ENCODE data around the gene KIF3A. TPM values are rescaled to one million over a fixed set of nuclear protein-coding genes. Genes with fewer than 3 reads are reported as not detected.

Gene KIF3A
- total RNA-seq, 1 donor from 2014 or later = 9.2 TPM

GRCh38 chr5:132763181-132764036 lies 26.1 kb upstream of the KIF3A start:
- Mint-ChIP-seq H3K27me3 (no peaks in the 10 kb centered on the region), H3K9me3 (no peaks in the 10 kb centered on the region), H3K27ac (no peak overlapping the region), H3K4me1 (no peaks in the 10 kb centered on the region), H3K36me3 (ENCODE audit: low read depth) (no peaks in the 10 kb centered on the region), H3K4me3 (no peak overlapping the region)
- ATAC-seq (ENCODE audit: low read depth) (no peak), DNase-seq (no peak)
- intact Hi-C loops (cut with micrococcal nuclease) = no loop called here
- TF ChIP-seq, protein P1, sequence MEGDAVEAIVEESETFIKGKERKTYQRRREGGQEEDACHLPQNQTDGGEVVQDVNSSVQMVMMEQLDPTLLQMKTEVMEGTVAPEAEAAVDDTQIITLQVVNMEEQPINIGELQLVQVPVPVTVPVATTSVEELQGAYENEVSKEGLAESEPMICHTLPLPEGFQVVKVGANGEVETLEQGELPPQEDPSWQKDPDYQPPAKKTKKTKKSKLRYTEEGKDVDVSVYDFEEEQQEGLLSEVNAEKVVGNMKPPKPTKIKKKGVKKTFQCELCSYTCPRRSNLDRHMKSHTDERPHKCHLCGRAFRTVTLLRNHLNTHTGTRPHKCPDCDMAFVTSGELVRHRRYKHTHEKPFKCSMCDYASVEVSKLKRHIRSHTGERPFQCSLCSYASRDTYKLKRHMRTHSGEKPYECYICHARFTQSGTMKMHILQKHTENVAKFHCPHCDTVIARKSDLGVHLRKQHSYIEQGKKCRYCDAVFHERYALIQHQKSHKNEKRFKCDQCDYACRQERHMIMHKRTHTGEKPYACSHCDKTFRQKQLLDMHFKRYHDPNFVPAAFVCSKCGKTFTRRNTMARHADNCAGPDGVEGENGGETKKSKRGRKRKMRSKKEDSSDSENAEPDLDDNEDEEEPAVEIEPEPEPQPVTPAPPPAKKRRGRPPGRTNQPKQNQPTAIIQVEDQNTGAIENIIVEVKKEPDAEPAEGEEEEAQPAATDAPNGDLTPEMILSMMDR (IDR thresholded peaks at IDR 0.05) = no peak
- CTCF ChIA-PET = no interaction called here
- POLR2A ChIA-PET = interaction anchor here (0.7 kb wide), 1 partner anchor 237 kb away, joined by 3 read pairs; no protein-coding TSS in a partner anchor

- no peak overlapping the region for H3K4me3 Mint-ChIP-seq
- POLR2A ChIA-PET = interaction anchor here (0.7 kb wide), 1 partner anchor 236 kb away, joined by 3 read pairs; no protein-coding TSS in a partner anchor
- no peaks in the 10 kb centered on the region for H3K4me1 Mint-ChIP-seq
Measured at GRCh38 chr5:132762246-132763000, 25.1 kb upstream of the KIF3A start.

DNA sequence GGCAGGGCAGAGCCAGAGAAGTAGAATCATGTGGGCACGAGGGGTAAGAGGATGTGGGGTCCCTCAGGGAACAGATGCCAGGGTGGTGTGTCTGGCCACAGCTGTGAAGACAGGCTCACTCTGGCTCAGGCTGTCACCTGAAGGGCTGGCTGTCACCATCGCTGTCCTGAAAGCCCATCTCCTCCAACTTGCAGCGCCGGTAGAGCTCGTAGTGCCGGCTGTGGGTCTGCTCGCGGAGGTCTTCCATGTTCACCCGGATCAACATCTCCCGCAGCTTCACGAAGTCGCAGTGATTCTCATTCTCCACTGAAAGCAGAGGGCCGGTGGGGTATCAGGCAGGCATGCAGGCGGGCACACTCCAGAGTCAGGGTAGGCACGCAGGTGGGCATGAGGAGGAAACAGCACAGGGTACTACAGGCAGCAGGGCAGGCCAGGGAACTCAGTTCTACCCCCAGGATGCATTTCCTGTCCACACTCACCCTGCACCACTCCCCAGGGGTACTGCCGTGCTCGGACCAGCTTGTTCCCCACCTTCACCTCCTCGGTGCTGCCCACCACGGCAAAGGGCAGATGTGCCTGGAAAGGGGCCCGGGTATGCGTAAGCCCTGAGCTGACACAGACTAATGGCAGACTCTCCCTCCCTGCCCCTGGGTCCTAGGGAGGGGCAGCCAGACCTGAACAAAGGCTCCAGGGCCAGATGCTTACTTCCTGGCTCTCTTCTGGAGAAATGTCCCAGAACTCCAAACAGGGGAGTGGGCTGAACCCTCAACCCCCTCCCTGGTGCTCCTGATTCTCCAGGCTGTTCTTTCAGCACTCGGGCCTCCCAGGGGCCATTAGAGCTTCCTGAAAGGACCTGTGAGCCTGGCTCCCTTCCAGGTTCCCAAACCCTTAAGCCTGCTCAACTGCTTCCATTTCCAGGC lies 24.2 kb upstream of the KIF3A start:
- H3K36me3 Mint-ChIP-seq (ENCODE audit: low read depth) = no peaks in the 10 kb centered on the region
- no peaks in the 10 kb centered on the region for H3K9me3 Mint-ChIP-seq
- no peak overlapping the region for H3K4me3 Mint-ChIP-seq
- H3K27me3 Mint-ChIP-seq = no peaks in the 10 kb centered on the region
- intact Hi-C loops (cut with micrococcal nuclease) = no loop called here
- ChIA-PET POLR2A (no interaction called here), CTCF (no interaction called here)
- DNase-seq = no peak
- ATAC-seq (ENCODE audit: low read depth) = no peak
- no peak overlapping the region for H3K27ac Mint-ChIP-seq
- TF ChIP-seq, protein P1 (IDR thresholded peaks at IDR 0.05) = no peak
- no peaks in the 10 kb centered on the region for H3K4me1 Mint-ChIP-seq

More at GRCh38 chr5:132762246-132763000, 25.1 kb upstream of the KIF3A start:
- Mint-ChIP-seq H3K27me3 (no peaks in the 10 kb centered on the region), H3K36me3 (ENCODE audit: low read depth) (no peaks in the 10 kb centered on the region), H3K9me3 (no peaks in the 10 kb centered on the region), H3K27ac (no peak overlapping the region)
- TF ChIP-seq, protein P1 (IDR thresholded peaks at IDR 0.05) = no peak
- CTCF ChIA-PET = no interaction called here
- ATAC-seq (ENCODE audit: low read depth) = no peak
- intact Hi-C loops (cut with micrococcal nuclease) = no loop called here
- DNase-seq = no peak

DNA sequence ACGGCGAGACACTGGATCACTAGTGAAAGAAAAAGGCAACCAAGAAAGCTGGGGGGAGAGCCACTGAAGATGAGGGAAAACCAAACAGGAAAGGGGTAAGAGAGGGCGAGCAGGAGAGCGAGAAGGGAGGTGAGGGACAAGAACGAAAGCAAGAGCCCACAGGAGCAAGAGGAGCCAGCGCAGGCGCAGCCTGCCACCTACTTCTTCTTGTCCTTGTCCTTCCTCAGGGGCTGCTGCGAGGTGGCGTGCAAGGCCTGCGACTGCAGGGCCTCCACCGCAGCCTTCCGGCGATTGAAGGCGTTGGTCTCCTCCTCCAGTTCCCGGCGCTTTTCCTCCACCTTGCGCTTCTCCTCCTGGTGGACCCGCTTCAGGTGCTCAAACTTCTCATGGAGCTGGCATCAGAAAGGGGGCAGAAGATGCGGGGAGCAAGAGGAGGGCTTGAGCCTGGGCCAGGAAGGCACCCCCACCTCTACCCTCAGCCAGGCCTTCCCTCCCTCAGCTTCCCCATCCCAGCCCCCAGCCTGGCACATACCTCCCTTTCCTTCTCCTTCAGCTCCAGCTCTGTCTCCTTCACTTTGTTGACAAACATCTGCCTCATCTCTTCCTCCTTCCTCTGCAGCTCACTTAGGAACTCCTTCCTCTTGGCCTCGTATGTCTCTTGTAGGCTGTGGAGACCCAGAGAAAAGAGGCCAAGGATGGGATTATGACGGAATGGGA lies 23.4 kb upstream of the KIF3A start:
- Mint-ChIP-seq H3K4me3 (no peak overlapping the region), H3K36me3 (ENCODE audit: low read depth) (no peaks in the 10 kb centered on the region), H3K27ac (no peak overlapping the region), H3K4me1 (no peaks in the 10 kb centered on the region), H3K27me3 (no peaks in the 10 kb centered on the region), H3K9me3 (no peaks in the 10 kb centered on the region)
- ChIA-PET CTCF (no interaction called here), POLR2A (no interaction called here)
- ATAC-seq (ENCODE audit: low read depth) (no peak), DNase-seq (no peak)
- intact Hi-C loops (cut with micrococcal nuclease) = no loop called here
- TF ChIP-seq, protein P1 (IDR thresholded peaks at IDR 0.05) = no peak
